MM.1S (cell line): ENCODE results near the gene ADGRD1.

ENCODE experiments used
- EZH2 ChIP-seq: fragments of 300-600 bp; sonication (generic); optimal IDR thresholded peaks from 2 replicates; pipeline ENCODE3; 2017; ENCODE audit warnings: low read depth, mild to moderate bottlenecking, antibody characterized with exemption, low read length, mixed read lengths
- TF ChIP-seq, protein P1 (sequence below): fragments of 300-600 bp; sonication (generic); IDR thresholded peaks from 2 replicates; pipeline ENCODE4 v1.5.1; 2016; ENCODE audit warnings: antibody characterized with exemption, low read length, mixed read lengths

DNA sequence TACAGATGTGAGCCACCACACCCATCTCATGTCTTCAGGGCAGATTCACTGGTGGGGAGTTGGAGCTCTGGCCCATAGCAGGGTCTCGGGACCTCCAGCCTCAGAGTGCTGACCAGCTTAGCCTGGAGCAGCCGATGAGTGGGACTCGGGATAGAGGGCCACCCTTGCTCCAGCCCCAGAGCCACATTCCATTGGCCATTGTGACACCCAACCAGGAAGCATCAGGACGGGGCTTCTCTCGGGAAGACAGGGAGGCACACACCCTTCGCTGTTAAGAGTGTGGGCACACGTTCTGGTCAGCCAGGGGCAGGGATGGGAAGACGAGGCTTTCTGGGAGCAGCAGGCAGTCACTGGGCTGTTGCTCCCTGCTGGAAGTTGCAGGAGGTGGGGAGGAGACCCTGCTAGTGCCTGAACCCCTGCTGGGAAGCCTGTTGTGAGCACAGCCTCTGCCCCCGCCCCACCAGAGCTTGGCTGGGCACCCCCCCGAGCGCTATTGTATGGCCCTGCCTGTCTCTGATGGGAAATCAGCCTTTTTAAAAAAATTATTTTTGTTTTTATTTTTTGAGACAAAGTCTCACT lies 1.6 kb downstream of the ADGRD1 start:
- TF ChIP-seq, protein P1, sequence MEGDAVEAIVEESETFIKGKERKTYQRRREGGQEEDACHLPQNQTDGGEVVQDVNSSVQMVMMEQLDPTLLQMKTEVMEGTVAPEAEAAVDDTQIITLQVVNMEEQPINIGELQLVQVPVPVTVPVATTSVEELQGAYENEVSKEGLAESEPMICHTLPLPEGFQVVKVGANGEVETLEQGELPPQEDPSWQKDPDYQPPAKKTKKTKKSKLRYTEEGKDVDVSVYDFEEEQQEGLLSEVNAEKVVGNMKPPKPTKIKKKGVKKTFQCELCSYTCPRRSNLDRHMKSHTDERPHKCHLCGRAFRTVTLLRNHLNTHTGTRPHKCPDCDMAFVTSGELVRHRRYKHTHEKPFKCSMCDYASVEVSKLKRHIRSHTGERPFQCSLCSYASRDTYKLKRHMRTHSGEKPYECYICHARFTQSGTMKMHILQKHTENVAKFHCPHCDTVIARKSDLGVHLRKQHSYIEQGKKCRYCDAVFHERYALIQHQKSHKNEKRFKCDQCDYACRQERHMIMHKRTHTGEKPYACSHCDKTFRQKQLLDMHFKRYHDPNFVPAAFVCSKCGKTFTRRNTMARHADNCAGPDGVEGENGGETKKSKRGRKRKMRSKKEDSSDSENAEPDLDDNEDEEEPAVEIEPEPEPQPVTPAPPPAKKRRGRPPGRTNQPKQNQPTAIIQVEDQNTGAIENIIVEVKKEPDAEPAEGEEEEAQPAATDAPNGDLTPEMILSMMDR, result no peak
- no peak for TF ChIP-seq EZH2
